K562 (cell line): ENCODE data around the gene ISYNA1. TPM values are rescaled to one million over a fixed set of nuclear protein-coding genes. Genes with fewer than 3 reads are reported as not detected.

Source experiments
- ASH1L ChIP-seq: fragments of 450-650 bp; IDR thresholded peaks from 2 replicates; pipeline ENCODE4 v1.6.1; 2018; ENCODE audit warnings: borderline replicate concordance, mild to moderate bottlenecking, low read depth; ENCODE audit not compliant: partially characterized antibody
- BACH1 ChIP-seq: fragments of 200-800 bp; sonication (Bioruptor generic); IDR thresholded peaks from 2 replicates; pipeline ENCODE4 v1.6.1; 2016; ENCODE audit warnings: missing genetic modification characterization, missing compliant biosample characterization
- CREBBP ChIP-seq: IDR thresholded peaks from one replicate; pipeline ENCODE4 v1.6.1; 2012; ENCODE audit warnings: low read depth, mild to moderate bottlenecking, control low read depth, inconsistent platforms, low read length
- DPF2 ChIP-seq: fragments of 450-650 bp; IDR thresholded peaks from 2 replicates; pipeline ENCODE4 v1.6.1; 2016
- GATAD2A ChIP-seq: fragments of 450-650 bp; IDR thresholded peaks from 2 replicates; pipeline ENCODE4 v1.6.1; 2017
- GTF2E2 ChIP-seq: fragments of 200-800 bp; sonication (Bioruptor generic); IDR thresholded peaks from 2 replicates; pipeline ENCODE4 v1.6.1; 2016; ENCODE audit warnings: missing genetic modification characterization, missing compliant biosample characterization
- HMBOX1 ChIP-seq: sonication (generic); IDR thresholded peaks from 2 replicates; pipeline ENCODE4 v1.6.1; 2016
- HMGN3 ChIP-seq: IDR thresholded peaks from 2 replicates; pipeline ENCODE4 v1.6.1; 2011; ENCODE audit warnings: borderline replicate concordance, low read depth, mild to moderate bottlenecking, mixed read lengths, low read length; ENCODE audit not compliant: insufficient read length; ENCODE audit errors: extremely low read depth
- MEF2D ChIP-seq: conservative IDR thresholded peaks from 2 replicates; pipeline ENCODE4 v1.6.1; 2016; ENCODE audit warnings: low read depth, missing genetic modification characterization, missing compliant biosample characterization
- MYC ChIP-seq, 2 experiments: fragments of 250-450 bp in 1 of 2; sonication (Bioruptor Pico) in 1 of 2; IDR thresholded peaks; 2 replicates each; pipeline versions ENCODE4 v1.5.1 to v1.6.1; 2012 to 2021; ENCODE audit warnings: low read depth in 2 of 2, borderline replicate concordance in 1 of 2, improper control_type of control experiment in 1 of 2, low read length in 1 of 2, mild to moderate bottlenecking in 1 of 2, moderate library complexity in 1 of 2
- PCBP2 ChIP-seq: fragments of 200-400 bp; formaldehyde crosslinking; IDR thresholded peaks from 2 replicates; pipeline ENCODE4 v1.6.1; 2018; ENCODE audit warnings: low read length, low read depth, mild to moderate bottlenecking, moderate library complexity; ENCODE audit not compliant: poor library complexity, severe bottlenecking
- SAP30 ChIP-seq: fragments of 200-600 bp; sonication (generic); IDR thresholded peaks from 2 replicates; pipeline ENCODE4 v1.6.1; 2012; ENCODE audit warnings: borderline replicate concordance, low read depth, mild to moderate bottlenecking, moderate library complexity, low read length, control low read depth, inconsistent platforms; ENCODE audit not compliant: insufficient read depth, poor library complexity, severe bottlenecking
- TFAM ChIP-seq: fragments of 250-450 bp; sonication (Bioruptor Pico); conservative IDR thresholded peaks from 2 replicates; pipeline ENCODE4 v1.5.0; 2021; ENCODE audit warnings: mild to moderate bottlenecking, moderate library complexity
- TSC22D4 ChIP-seq: fragments of 450-650 bp; IDR thresholded peaks from 2 replicates; pipeline ENCODE4 v1.6.1; 2016; ENCODE audit warnings: missing genetic modification characterization, missing biosample characterization, control low read depth
- U2AF2 ChIP-seq: fragments of 200-400 bp; formaldehyde crosslinking; optimal IDR thresholded peaks from 2 replicates; pipeline ENCODE3; 2017; ENCODE audit warnings: low read depth, mild to moderate bottlenecking, low read length
- ZBTB17 ChIP-seq: fragments of 450-650 bp; formaldehyde crosslinking; IDR thresholded peaks from 2 replicates; pipeline ENCODE4 v1.4.0; 2020; ENCODE audit warnings: mild to moderate bottlenecking
- ZBTB2 ChIP-seq: fragments of 450-650 bp; IDR thresholded peaks from 2 replicates; pipeline ENCODE4 v1.6.1; 2016; ENCODE audit warnings: antibody characterized with exemption
- ZKSCAN3 ChIP-seq: fragments of 250-450 bp; sonication (Bioruptor Pico); IDR thresholded peaks from 2 replicates; pipeline ENCODE4 v1.4.0; 2020
- ZNF444 ChIP-seq: fragments of 250-450 bp; sonication (Bioruptor Pico); IDR thresholded peaks from 2 replicates; pipeline ENCODE4 v1.4.0; 2020; ENCODE audit warnings: mild to moderate bottlenecking, moderate library complexity
- ZNF511 ChIP-seq: sonication (generic); formaldehyde crosslinking; IDR thresholded peaks from 2 replicates; pipeline ENCODE4 v1.8.0; 2022; ENCODE audit warnings: mild to moderate bottlenecking, missing genetic modification reagents
- polyA plus RNA-seq, 8 experiments: library from polyadenylated mRNA; depleted of rRNA in 4 of 8; stranded (reverse) in 5 of 8; unstranded in 3 of 8; fragments of >200 nt; fragmentation: Nextera tagmentation in 2 of 8; fragmentation: Illumina TruSeq in 1 of 8; extraction: Ambion mirVana in 2 of 8; extraction: Trizol in 1 of 8; gene quantifications; 2 replicates each; pipeline versions ENCODE4 v1.2.1 to v1.2.3, GENCODE V29; 2011 to 2014; ENCODE audit warnings: inconsistent platforms in 1 of 8, missing spikeins in 1 of 8
- total RNA-seq, 7 experiments: library from RNA; depleted of rRNA in 6 of 7; stranded (reverse); fragments of >200 nt in 6 of 7; fragmentation: Illumina TruSeq in 2 of 7; extraction: Trizol in 2 of 7; gene quantifications; 2 replicates each; pipeline versions ENCODE4 v1.2.1 to v1.2.3, GENCODE V29; 2011 to 2021; ENCODE audit warnings: low replicate concordance in 1 of 7
- TF ChIP-seq, protein P1 (sequence below): sonication (generic); formaldehyde crosslinking; IDR thresholded peaks from 2 replicates; pipeline ENCODE4 v1.8.1; 2023; ENCODE audit warnings: mild to moderate bottlenecking, missing genetic modification reagents, moderate library complexity
- TF ChIP-seq, protein P2 (sequence below): IDR thresholded peaks from 3 replicates; pipeline ENCODE4 v1.6.1; 2011; ENCODE audit warnings: borderline replicate concordance, mild to moderate bottlenecking; ENCODE audit not compliant: insufficient read length, insufficient read depth

The ISYNA1 gene
- total and polyA plus RNA-seq, 9 of the 15 experiments (the other 6 are each of a cell fraction or from before 2014, with no cell fraction given) = 21.8 to 460 (median 93.2) TPM

DNA sequence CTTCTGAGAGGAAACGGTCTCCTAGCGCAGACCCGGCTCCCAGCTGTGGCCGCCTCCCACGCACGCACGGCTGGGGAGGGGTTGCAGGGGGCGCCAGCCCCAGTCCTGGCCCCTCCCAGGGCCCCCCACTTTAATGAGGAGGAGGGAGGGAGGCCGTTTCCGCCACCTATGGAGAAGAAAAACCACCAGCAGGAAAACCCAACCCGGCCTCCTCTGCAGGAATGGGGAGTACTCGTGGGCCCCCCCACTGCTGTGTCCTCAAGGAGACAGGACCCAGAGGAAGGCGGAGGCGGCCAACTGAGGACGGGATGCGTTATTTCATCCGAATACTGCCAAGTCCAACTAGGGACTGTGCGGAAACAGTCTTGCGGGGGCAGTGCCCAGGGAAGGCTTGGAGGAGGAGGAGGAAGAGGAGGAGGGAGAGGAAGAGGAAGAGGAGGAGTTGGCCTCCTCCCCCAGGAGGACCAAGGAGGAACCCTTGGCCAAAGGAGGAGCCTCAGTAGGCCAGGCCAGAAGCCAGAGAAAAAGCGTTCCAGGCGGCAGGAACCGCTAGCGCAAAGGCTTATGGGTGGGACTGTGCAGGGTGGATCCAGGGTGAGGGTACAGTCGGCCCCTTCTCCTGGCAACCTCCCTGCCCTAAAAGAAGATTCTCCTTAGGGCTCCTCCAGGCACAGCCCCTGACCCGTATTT is 22.6 kb downstream of the ISYNA1 start (continued):
- no peak for TF ChIP-seq TFAM (CRISPR knock-in tag)
- TF ChIP-seq, protein P1, sequence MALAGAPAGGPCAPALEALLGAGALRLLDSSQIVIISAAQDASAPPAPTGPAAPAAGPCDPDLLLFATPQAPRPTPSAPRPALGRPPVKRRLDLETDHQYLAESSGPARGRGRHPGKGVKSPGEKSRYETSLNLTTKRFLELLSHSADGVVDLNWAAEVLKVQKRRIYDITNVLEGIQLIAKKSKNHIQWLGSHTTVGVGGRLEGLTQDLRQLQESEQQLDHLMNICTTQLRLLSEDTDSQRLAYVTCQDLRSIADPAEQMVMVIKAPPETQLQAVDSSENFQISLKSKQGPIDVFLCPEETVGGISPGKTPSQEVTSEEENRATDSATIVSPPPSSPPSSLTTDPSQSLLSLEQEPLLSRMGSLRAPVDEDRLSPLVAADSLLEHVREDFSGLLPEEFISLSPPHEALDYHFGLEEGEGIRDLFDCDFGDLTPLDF (CRISPR knock-in tag) = no peak
- TF ChIP-seq HMGN3 = peak; percentile 32
- TF ChIP-seq MYC (IDR thresholded peaks at IDR 0.05; ENCODE audit: low read depth, low read length) = peak; percentile 26; the same call in 1 of the 2 replicates
- TF ChIP-seq MYC (CRISPR knock-in tag; IDR thresholded peaks at IDR 0.05; ENCODE audit: borderline replicate concordance, low read depth) = no peak
- no peak for TF ChIP-seq ASH1L
- TF ChIP-seq, protein P2, sequence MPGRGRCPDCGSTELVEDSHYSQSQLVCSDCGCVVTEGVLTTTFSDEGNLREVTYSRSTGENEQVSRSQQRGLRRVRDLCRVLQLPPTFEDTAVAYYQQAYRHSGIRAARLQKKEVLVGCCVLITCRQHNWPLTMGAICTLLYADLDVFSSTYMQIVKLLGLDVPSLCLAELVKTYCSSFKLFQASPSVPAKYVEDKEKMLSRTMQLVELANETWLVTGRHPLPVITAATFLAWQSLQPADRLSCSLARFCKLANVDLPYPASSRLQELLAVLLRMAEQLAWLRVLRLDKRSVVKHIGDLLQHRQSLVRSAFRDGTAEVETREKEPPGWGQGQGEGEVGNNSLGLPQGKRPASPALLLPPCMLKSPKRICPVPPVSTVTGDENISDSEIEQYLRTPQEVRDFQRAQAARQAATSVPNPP = no peak
- no peak for TF ChIP-seq PCBP2
- TF ChIP-seq ZBTB2 = peak; percentile 90
- no peak for TF ChIP-seq CREBBP
- TF ChIP-seq HMBOX1 = no peak
- TF ChIP-seq U2AF2 = no peak
- TF ChIP-seq GTF2E2 (tag) = no peak
- TF ChIP-seq MEF2D (tag) = peak; percentile 82; the same call in 1 of the 2 replicates
- TF ChIP-seq BACH1 (tag) = 0 out of 2 replicates have a peak, but pooled peaks have one; percentile 14
- TF ChIP-seq DPF2 = peak; percentile 77
- no peak for TF ChIP-seq ZKSCAN3 (CRISPR knock-in tag)
- TF ChIP-seq ZBTB17 = peak; percentile 56; the same call in 1 of the 2 replicates
- TF ChIP-seq GATAD2A = peak; percentile 97; the same call in 1 of the 2 replicates
- TF ChIP-seq TSC22D4 (tag) = no peak
- TF ChIP-seq ZNF444 (CRISPR knock-in tag) = 0 out of 2 replicates have a peak, but pooled peaks have one; percentile 47
- no peak for TF ChIP-seq ZNF511 (CRISPR knock-in tag)
- TF ChIP-seq SAP30 = no peak
